HG03196 (cell line): ENCODE data around the gene HHLA2.
"Not testable (repeated sequence)": the region's sequence is repeated elsewhere in the genome, so short reads cannot be mapped to it uniquely, and the experiment has no call there.

ENCODE experiments used
- ATAC-seq: cut with Tn5 transposase; IDR thresholded peaks from one replicate; pipeline ENCODE4 v1.9.1; 2021; ENCODE audit not compliant: unreplicated experiment

Gene HHLA2, protein sequence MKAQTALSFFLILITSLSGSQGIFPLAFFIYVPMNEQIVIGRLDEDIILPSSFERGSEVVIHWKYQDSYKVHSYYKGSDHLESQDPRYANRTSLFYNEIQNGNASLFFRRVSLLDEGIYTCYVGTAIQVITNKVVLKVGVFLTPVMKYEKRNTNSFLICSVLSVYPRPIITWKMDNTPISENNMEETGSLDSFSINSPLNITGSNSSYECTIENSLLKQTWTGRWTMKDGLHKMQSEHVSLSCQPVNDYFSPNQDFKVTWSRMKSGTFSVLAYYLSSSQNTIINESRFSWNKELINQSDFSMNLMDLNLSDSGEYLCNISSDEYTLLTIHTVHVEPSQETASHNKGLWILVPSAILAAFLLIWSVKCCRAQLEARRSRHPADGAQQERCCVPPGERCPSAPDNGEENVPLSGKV

DNA sequence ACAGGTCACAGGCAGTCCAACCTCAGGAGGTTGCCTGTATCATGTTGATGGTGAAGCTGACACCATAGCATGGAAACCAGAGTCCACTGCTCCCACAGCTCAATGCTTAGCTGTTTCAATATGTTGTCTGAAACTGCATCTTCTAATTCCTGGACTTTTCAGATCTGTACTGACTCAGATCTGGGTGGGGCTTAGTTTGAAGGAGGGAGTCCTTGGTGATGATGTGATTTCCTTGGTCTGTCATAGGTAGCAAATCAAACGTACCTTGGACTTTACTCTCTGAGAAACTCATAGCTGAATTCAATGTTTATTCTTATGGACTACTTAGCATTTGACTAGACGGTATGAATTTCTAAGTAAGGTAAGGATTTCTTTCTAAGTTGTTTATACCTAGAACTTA is at the start of gene HHLA2:
Gene HHLA2, plus strand, starts transcription at position 310 of the 400 bp plus-strand sequence. CDS start 55,266 bp downstream, outside the sequence.
- no peak for ATAC-seq

DNA sequence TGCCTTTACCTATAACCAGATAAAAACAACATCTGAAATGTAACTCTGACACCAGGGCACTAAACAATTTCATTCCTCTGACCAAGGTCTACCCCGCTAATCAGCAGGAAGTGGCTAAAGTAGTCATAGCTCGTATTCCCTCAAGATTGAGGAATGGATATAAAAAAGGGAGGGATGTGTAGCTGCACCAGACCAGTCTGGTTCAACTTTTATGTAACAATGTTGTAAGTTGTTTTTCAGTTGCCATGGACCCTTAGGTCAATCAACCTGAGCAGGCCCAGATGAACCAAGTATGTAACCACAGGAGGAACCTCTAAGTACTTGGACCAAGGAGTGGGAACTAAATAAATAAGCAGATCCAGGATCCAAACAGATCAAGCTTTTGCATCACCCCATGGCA is 45.7 kb upstream of the HHLA2 start:
- no peak for ATAC-seq

DNA sequence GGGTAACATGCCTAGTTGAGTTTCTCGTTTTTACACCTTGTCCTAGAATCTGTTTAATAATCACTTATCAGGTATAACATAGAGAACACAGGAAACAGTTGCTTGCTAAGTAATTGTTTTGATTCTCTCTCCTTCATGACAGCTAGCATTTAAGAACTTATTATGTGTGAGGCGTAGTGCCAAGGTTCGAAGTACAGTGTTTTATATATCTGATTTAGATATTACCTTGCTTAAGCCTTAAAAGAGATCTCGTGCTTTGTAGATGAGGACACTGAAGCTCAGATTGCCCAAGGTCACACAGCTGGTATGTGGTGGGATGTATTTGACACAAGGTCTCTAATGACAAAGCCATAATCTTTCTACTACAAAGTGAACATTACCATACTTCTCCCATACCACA is 45.1 kb upstream of the HHLA2 start:
- no peak for ATAC-seq

DNA sequence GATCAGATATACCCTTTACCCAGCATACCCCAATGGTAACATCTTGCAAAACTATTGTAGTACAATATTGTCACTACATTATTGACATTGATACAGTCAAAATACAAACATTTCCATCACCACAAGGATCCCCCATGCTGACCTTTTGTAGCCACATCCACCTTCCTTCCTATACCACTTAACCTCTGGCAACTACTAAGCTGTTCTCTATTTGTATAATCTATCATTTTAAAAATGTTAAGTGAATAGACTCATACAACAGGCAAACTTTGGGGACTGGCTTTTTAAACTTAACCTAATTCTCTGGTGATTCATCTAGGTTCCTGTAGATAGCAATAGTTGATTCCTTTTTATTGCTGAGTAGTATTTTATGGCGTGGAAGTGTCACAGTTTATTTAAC is 44.5 kb upstream of the HHLA2 start:
- ATAC-seq = no peak

DNA sequence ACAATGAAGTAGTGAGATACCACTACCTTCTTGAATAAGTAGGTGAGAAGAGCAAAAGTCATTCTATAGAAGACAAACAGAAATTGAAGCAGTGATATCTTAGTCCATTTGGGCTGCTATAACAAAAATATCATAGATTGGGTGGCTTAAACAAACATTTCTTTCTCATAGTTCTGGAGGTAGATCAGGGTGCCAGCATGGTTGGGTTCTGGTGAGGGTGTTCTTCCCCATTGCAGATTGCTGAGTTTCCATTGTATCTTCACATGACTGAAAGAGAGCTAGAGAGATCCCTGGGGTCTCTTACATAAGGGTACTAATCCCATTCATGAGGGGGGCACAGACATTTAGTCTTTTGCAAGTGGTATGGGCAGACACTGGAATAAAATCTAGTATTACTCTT is 41.2 kb upstream of the HHLA2 start:
- no peak for ATAC-seq

DNA sequence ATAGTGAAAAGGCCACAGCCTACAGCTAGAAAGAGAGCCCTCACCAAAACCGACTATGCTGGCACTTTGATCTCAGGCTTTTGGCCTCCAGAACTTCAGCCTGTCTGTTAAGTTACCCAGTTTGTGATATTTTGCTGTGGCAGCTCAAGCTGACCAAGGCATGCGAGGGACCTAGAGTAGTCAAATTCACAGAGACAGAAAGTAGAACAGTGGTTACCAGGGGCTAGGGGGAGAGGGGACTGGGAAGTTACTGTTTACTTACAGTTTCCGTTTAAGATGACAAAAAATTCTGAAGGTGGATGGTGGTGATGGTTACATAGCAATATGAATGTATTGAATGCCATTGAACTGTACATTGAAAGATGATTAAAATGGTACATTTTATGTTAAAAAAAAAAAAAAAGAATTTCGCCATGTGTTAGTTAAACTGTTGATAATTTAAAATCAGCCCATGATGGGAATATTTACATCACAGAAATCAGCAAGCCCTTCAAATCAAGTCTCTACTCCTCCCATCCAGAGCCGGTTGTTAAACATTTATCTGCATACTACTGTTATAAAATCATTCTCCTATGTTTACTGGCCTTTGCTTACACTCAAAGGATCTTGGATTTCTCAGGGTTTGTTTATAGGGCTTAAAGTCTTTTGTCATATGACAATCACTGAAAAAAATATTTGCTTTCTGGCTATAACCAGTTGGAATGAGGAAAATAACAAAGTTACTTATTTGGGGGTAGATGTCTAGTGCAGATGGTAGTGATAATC is 31.6 kb upstream of the HHLA2 start:
- ATAC-seq = not testable (repeated sequence)

DNA sequence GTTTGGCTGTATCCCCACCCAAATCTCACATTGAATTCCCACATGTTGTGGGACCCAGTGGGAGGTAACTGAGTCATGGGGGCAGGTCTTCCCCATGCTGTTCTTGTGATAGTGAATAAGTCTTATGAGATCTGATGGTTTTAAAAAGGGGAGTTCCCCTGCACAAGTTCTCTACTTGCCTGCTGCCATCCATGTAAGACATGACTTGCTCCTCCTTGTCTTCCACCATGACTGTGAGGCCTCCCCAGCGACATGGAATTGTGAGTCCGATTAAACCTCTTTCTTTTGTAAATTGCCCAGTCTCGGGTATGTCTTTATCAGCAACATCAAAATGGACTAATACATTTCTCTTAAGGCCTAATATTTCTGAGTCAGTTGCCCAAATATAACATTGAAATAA is 28.1 kb upstream of the HHLA2 start:
- ATAC-seq = not testable (repeated sequence)

DNA sequence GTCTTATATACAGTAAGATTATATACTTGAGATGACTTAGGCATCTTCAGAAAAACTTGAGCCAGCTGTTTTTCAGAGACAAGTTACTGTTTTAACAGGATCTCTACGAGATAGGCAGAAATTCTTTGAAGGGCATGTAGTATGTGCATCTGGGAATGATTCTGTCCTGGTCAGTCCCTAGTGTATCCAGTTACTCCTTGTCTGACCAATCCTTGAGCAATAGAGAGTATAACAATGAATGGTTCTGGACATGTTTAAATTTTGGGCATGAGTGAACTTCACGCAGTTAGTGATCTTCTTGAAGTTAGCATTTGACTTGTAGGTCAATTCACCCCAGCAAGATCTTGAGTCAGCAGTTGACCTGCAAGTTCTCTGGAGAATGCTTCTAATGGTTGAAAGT is 24.7 kb upstream of the HHLA2 start:
- no peak for ATAC-seq

DNA sequence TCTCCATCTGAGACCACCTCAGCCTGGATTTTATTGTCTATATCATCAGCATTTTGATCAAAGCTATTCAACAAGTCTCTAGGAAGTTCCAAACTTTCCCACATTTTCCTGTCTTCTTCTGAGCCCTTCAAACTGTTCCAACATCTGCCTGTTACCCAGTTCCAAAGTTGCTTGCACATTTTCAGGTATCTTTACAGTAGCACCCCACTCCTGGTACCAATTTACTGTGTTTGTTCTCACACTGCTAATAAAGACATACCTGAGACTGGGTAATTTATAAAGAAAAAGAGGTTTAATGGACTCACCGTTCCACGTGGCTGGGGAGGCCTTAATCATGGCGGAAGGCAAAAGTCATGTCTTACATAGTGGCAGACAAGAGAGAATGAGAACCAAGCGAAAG is 17.3 kb upstream of the HHLA2 start:
- ATAC-seq = not testable (repeated sequence)

DNA sequence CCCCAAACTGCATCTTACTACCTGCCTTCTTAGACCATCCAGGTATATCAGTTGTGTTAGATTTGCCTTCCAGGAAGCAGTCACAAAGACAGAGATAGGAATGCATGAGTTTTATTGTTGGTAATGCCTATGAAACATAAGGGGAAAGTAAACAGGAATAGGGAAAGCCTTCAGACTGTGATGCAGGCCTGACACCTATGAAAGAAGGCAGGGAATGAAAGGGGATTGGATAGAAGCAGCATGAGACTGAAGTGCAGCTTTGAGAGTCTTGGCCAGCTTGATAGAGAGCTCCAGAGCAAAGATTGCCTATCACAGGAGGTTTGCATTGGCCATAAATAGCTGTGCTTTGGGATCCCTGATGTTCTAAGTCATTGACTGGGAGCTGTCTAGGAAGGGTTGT is 15.9 kb upstream of the HHLA2 start:
- ATAC-seq = no peak

DNA sequence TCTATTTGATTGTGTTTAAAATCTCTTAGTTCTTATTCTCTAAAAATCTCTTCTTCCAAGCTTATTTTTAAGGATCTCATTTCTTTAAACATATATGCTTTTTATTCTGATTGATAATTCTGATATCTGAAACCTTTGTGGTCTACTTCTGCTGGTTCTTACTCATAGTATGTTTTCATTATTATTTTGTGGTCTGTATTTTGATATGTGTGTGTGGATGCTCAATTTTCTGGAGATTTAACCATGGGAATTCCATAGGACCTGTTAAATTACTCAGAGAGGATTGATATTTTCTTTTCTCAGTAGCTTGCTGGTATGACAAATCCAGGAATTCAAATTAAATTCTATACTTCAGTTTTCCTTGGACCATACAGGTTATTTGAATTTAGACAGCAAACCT is 14.7 kb upstream of the HHLA2 start:
- ATAC-seq = no peak

DNA sequence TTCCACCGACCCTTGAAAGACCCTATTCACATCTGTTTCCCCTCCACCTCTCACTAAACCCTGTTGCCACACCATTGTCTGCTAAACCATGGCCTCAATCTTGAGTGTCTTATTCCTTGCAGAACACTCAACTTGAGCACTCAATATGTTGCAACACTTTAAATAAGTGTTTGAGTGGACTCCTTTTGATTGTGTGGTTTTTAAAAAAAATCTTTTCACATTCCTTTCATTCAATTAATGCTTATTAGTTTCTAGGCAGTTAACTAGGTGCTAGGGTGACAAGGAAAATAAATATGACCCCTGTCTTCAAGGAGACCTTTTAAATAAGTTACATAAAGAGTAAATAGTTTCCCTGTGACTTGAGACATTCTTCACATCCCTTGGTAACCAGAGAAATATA is 13.3 kb upstream of the HHLA2 start:
- ATAC-seq = no peak

DNA sequence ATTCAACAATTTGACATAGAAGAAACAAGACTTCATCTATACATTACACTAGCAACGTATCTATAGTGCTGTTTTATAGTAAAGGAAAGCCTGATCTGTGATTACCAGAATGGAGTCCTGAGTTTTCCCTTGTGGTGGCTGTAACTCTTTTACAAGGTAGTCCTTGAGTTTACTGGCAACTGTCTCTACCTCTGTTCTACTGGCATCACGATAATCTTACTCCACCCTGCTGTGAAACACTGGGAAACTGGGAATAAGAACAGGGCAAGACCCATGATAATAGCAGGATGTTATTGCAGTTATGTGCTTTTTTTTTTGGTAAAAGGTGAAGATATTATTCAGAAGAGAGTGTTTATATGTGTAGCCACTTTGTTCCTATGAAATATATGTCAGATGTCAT is 12.4 kb upstream of the HHLA2 start:
- no peak for ATAC-seq

DNA sequence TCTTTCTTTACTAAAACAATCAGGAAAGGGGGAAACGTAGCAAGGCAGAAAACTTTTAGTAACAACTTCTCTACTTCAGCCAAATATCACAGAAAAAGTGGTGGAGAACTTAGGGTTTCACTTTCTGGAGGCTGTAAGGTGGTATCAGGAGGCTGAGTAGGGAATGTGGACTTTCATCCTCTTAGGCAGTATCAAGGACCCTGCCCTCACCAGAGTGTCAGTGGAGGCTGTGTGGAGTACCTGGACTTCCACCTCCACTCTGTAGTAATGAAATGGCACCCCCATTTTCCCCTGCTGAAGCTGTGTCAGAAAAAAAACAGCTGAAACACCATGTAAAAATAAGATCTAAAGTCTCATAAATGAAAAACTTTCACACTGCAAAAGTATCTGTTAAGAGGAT is 11.2 kb upstream of the HHLA2 start:
- ATAC-seq = no peak

DNA sequence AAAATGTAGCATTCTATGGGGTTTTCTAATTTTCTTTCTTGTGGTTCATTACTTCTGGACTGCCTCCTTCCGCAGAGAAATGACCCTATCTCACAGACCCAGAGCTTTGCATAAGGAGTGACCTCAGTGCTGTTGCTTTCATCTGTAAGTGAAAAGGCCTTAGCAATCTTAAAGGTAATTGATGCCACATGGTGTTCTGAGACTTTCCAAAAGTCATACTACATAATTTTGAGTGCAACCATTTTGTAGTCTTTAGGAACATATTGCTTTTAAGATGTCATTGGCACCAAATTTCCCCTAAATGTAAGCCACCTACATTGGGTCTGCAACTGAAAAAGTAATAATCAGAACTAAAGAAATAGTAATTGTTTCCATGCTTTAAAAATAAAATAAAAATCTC is 9.2 kb upstream of the HHLA2 start:
- ATAC-seq = no peak

DNA sequence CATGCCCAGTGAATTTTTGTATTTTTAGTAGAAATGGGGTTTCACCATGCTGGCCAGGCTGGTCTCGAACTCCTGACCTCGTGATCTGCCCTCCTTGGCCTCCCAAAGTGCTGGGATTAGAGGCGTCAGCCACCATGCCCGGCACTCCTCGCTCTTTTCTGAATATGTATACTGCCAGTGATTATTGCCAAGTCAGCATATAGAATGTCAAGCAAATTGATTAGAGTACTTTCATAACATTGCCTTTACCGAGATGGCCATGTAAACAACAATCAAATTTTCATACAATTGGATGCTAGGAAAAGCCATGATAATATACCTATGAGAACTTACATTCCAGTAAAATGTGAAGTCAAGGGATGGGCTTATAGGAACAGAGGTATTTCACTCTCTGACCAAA is 8.2 kb upstream of the HHLA2 start:
- not testable (repeated sequence) for ATAC-seq

DNA sequence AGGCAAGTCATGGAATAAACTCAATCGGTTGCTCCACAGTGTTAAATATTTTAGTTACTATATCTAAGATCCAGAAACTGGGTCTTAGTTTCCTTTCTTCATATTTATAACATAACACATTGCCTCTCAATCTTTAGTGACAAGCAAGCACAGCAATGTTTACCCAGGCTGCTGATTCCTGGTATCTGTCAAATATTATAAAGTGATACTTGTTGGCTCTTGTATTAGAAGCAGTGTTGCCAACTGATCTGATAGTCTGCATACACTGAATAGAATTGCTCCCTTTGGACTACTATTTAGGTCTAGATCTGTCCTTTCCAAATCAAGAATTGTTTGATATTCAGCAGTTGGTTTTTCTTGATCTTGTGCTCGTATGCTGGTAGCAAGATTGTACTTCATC is 7.2 kb upstream of the HHLA2 start:
- ATAC-seq = no peak

DNA sequence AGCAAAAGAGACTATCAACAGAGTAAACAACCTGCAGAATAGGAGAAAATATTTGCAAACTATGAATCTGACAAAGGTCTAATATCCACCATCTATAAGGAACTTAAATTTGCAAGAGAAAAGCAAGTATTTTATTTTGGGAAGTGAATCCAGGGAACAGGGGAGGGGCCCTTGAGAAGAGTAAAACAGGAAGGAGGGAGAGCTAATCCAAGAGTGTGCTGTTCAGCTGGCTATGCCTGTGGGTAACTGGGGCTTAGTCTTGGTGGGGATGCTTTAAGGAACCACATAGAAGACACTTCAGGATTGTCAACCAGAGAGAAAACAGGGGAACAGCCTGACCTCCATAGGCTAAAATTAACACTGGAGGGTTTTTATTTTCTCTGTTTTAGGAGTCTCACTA is 3.9 kb upstream of the HHLA2 start:
- peak; percentile 9 for ATAC-seq

DNA sequence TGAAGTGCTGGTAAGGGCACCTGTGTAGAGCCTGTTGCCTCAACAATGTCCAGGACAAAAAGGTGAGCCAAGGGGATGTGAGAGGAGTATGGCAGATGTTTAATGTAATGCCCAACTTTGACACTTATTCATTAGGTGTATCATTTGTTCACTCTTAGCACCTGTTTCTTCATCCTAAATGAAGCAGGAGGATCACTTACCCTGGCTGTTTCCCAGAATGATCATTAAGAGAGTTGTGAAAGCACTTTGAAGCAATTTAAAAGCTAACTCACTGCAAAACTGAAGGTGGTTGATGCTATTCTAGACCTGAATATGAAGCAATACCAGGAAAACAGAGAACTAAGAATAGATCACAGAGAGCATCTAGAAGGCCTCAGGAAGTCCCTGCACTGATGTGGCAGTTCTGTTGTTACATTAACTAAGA is 3.4 kb upstream of the HHLA2 start:
- ATAC-seq = peak; percentile 75

DNA sequence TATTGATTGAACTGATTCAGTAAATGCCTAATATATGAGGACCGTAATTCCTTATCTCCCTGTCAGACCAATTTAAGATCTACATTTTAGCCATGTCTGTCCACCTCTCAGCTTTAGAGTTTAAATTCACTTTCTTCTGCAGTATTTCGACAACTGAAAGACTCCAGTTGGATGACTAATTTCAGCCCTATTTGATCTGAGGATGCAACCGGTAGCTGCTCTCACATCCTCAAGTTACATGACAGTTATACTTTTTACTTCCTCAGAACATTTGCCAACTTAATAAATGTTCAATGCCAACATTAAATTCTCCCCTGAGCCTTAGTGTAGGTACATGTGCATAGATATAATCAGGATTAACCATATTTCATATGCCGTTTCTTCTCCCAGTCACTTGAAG is 2.5 kb upstream of the HHLA2 start:
- ATAC-seq = peak; percentile 73

DNA sequence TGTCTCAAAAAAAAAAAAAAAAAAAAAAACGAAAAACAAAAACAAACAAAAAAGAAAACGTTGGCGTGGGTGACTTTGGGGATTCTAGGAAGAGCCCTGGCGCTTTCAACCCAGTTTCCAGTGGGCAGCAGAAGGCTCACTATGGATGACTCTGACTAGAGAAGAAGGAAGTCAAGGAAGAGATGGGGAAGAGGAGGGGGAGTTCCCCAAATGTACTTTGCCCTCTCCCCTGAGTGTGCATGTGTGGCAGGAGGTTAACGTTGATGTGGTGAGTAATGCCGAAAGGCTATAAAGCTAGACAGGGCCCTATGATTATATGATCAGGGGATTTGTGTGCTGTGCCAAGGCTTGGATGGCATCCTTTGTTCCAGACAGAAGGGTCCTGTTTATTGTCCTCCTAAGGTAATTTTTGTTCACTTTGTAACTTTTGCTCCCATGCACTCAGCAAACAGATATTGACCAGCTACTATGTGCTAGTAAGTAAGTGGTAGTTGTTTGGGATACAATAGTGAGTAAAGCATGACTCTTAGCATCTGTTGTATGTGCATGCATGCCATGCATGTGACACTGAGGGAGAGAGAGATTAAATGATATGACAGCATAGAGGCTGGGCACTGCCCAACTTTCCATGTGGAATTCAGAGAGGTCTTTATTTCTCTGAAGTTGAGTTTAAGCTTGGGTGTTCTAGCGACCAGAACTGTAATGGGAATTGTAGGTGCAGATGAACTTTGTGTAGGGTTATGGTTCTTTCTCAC is 750 bp upstream of the HHLA2 start:
- no peak for ATAC-seq

DNA sequence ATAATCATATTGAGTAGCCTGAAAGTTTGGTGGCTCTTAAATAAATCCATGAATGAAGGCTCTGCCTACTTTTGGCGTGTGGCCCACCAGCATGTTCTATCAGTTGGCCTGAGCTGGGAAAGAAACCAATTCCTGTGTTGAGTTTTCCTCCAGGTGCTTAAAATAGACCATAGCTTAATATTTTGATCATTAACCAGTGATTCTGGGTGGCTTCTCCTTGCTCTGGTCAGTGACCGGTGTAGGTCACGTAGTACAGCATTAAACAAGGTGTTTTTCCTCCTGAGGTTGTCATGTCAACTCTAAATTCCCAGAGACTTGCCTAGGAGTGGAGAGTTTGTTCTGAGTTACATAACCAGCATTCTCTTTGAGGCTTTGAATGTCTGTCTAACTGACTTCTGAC is 1.3 kb downstream of the HHLA2 start:
- ATAC-seq = no peak
